ENCODE measurements around the gene AIP. TPM values are rescaled to one million over a fixed set of nuclear protein-coding genes. Genes with fewer than 3 reads are reported as not detected.

AIP gene
- total RNA-seq, 1 donor from 2014 or later, result 62.0 TPM

GRCh38 chr11:67440229-67441097, 42.4 kb upstream of the AIP start:
- TF ChIP-seq, protein P1, sequence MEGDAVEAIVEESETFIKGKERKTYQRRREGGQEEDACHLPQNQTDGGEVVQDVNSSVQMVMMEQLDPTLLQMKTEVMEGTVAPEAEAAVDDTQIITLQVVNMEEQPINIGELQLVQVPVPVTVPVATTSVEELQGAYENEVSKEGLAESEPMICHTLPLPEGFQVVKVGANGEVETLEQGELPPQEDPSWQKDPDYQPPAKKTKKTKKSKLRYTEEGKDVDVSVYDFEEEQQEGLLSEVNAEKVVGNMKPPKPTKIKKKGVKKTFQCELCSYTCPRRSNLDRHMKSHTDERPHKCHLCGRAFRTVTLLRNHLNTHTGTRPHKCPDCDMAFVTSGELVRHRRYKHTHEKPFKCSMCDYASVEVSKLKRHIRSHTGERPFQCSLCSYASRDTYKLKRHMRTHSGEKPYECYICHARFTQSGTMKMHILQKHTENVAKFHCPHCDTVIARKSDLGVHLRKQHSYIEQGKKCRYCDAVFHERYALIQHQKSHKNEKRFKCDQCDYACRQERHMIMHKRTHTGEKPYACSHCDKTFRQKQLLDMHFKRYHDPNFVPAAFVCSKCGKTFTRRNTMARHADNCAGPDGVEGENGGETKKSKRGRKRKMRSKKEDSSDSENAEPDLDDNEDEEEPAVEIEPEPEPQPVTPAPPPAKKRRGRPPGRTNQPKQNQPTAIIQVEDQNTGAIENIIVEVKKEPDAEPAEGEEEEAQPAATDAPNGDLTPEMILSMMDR (conservative IDR thresholded peaks at IDR 0.05; ENCODE audit: low read depth, low read length), result no peak
- DNase-seq (ENCODE audit: low read depth), result no peak
- H3K4me3 ChIP-seq (ENCODE audit: low read depth, low read length), result no peak overlapping the region

GRCh38 chr11:67441098-67441563, 41.7 kb upstream of the AIP start:
- no peak overlapping the region for H3K4me3 ChIP-seq (ENCODE audit: low read depth, low read length)
- TF ChIP-seq, protein P1 (conservative IDR thresholded peaks at IDR 0.05; ENCODE audit: low read depth, low read length), result no peak
- DNase-seq (ENCODE audit: low read depth), result no peak

GRCh38 chr11:67441731-67442351, 41.0 kb upstream of the AIP start:
- no peak overlapping the region for H3K4me3 ChIP-seq (ENCODE audit: low read depth, low read length)
- TF ChIP-seq, protein P1 (conservative IDR thresholded peaks at IDR 0.05; ENCODE audit: low read depth, low read length), result no peak
- no peak for DNase-seq (ENCODE audit: low read depth)

DNA sequence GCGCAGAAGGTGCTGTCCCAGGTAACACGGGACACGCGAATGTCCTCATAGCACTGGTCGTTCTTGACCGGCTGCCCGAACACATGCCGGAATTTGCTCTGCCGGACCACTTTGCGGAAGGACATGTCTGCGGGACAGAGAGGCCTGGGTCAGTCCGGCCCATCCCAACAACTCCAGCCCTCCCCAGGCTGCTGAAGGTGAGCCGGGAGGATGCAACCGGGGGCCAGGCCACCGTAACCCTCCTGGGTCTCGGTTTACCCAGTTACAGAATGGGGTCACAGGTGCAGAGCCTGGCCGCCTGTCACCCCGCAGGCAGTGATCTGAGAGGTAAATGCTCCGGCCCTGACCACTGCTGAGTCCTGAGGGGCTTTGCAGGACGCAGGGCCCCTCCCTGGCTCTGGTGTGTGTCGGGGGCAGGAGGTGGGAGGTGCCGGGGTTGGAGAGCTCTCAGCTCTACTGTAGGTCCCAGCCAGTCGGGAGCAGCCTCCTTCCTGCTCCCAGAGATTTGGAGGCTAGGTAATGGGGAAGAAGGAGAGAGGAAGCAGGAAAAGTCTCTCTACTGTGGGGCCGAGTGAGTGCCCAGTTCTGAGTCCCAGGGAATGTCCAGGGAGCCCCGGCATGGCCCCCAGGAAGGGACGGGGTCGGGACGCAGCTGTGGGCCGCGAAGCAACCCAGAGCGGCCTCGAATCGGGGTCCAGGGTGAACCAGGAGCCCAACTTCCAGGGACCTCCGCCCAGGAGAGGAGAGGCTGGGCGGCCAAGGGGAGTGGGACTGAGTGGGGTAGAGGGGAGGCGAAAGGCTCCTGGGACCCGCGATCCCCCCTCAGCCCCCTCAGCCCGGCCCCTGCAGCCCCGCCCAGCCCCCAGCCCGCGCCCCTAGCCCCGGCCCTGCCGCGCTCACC, 40.1 kb upstream of the AIP start:
- TF ChIP-seq, protein P1 (conservative IDR thresholded peaks at IDR 0.05; ENCODE audit: low read depth, low read length), result no peak
- peak overlapping the region; percentile 81 for H3K4me3 ChIP-seq (ENCODE audit: low read depth, low read length)
- DNase-seq (ENCODE audit: low read depth), result no peak

- no peak overlapping the region for H3K4me3 ChIP-seq (ENCODE audit: low read depth, low read length)
- TF ChIP-seq, protein P1 (conservative IDR thresholded peaks at IDR 0.05; ENCODE audit: low read depth, low read length), result no peak
- DNase-seq (ENCODE audit: low read depth), result no peak
Observed at GRCh38 chr11:67445515-67445914, 37.3 kb upstream of the AIP start.

- H3K4me3 ChIP-seq (ENCODE audit: low read depth, low read length), result no peak overlapping the region
- no peak for DNase-seq (ENCODE audit: low read depth)
- TF ChIP-seq, protein P1 (conservative IDR thresholded peaks at IDR 0.05; ENCODE audit: low read depth, low read length), result no peak
Observed at GRCh38 chr11:67448220-67448609, 34.6 kb upstream of the AIP start.
